H1 (cell line): ENCODE results near the gene SLC39A11. TPM values are rescaled to one million over a fixed set of nuclear protein-coding genes. Genes with fewer than 3 reads are reported as not detected.

Experiments used
- BACH1 ChIP-seq: IDR thresholded peaks from 2 replicates; pipeline ENCODE4 v1.6.1; 2012; ENCODE audit warnings: low read length, improper control_type of control experiment
- BCL11A ChIP-seq, 2 experiments: IDR thresholded peaks; one replicate each; pipeline ENCODE4 v1.6.1; 2011; ENCODE audit warnings: low read depth in 2 of 2, low read length in 2 of 2, mild to moderate bottlenecking in 2 of 2
- EP300 ChIP-seq, 2 experiments: IDR thresholded peaks; 1 replicate in 1 of 2; 2 replicates in 1 of 2; pipeline ENCODE4 v1.6.1; 2011 to 2012; ENCODE audit warnings: low read depth in 2 of 2, low read length in 2 of 2, mild to moderate bottlenecking in 2 of 2, borderline replicate concordance in 1 of 2, inconsistent platforms in 1 of 2, moderate library complexity in 1 of 2
- RAD21 ChIP-seq, 2 experiments: IDR thresholded peaks in 1 of 2; conservative IDR thresholded peaks in 1 of 2; 2 replicates each; pipeline ENCODE4 v1.6.1; 2011; ENCODE audit warnings: low read depth in 2 of 2, low read length in 2 of 2, improper control_type of control experiment in 1 of 2, inconsistent platforms in 1 of 2, mild to moderate bottlenecking in 1 of 2, moderate library complexity in 1 of 2
- polyA plus RNA-seq, 7 experiments: library from polyadenylated mRNA; depleted of rRNA in 3 of 7; stranded (reverse) in 5 of 7; unstranded in 2 of 7; fragments of >200 nt in 5 of 7; fragments of 200-250 nt in 2 of 7; gene quantifications; 1 replicate in 5 of 7; 2 replicates in 1 of 7; 4 replicates in 1 of 7; pipeline versions ENCODE4 v1.2.1 to v1.2.3, GENCODE V29; 2011 to 2013; ENCODE audit warnings: missing spikeins in 2 of 7, mixed read lengths in 2 of 7
- total RNA-seq: library from RNA; stranded (reverse); fragmentation: NEBNext Ultra II Directional; extraction: Animal tissue kit (Norgen Biotek cat#: 25700); gene quantifications from 2 replicates; pipeline ENCODE4 v1.2.1, GENCODE V29; 2021
- TF ChIP-seq, protein P1 (sequence below): fragments of 300-600 bp; sonication (generic); IDR thresholded peaks from 2 replicates; pipeline ENCODE4 v1.7.1; 2012; ENCODE audit warnings: low read length, moderate library complexity, mild to moderate bottlenecking, inconsistent platforms; ENCODE audit not compliant: insufficient replicate concordance

SLC39A11 gene
- total and polyA plus RNA-seq, 2 of the 8 experiments (the other 6 are each of a cell fraction or from before 2014, with no cell fraction given): 12.2 to 19.6 TPM

DNA sequence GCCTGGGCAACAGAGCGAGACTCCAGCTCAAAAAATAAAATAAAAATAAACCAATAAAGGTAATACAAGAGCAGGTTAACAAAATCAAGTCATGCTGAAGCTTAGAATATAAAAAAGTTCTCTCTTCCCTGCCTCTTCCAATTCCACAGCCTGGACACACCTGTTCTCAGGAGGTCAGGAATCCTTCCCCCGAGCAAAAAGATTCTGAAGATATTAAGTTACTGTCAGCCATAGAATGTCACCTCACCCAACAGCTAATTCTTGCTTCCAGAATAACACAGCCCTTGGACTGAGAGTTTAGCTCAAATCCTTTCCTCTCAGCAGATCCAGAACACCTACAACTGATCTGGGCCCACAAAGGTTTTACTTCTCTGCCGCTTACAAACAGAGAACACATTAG lies 27.1 kb downstream of the SLC39A11 start (continued):
- TF ChIP-seq, protein P1, sequence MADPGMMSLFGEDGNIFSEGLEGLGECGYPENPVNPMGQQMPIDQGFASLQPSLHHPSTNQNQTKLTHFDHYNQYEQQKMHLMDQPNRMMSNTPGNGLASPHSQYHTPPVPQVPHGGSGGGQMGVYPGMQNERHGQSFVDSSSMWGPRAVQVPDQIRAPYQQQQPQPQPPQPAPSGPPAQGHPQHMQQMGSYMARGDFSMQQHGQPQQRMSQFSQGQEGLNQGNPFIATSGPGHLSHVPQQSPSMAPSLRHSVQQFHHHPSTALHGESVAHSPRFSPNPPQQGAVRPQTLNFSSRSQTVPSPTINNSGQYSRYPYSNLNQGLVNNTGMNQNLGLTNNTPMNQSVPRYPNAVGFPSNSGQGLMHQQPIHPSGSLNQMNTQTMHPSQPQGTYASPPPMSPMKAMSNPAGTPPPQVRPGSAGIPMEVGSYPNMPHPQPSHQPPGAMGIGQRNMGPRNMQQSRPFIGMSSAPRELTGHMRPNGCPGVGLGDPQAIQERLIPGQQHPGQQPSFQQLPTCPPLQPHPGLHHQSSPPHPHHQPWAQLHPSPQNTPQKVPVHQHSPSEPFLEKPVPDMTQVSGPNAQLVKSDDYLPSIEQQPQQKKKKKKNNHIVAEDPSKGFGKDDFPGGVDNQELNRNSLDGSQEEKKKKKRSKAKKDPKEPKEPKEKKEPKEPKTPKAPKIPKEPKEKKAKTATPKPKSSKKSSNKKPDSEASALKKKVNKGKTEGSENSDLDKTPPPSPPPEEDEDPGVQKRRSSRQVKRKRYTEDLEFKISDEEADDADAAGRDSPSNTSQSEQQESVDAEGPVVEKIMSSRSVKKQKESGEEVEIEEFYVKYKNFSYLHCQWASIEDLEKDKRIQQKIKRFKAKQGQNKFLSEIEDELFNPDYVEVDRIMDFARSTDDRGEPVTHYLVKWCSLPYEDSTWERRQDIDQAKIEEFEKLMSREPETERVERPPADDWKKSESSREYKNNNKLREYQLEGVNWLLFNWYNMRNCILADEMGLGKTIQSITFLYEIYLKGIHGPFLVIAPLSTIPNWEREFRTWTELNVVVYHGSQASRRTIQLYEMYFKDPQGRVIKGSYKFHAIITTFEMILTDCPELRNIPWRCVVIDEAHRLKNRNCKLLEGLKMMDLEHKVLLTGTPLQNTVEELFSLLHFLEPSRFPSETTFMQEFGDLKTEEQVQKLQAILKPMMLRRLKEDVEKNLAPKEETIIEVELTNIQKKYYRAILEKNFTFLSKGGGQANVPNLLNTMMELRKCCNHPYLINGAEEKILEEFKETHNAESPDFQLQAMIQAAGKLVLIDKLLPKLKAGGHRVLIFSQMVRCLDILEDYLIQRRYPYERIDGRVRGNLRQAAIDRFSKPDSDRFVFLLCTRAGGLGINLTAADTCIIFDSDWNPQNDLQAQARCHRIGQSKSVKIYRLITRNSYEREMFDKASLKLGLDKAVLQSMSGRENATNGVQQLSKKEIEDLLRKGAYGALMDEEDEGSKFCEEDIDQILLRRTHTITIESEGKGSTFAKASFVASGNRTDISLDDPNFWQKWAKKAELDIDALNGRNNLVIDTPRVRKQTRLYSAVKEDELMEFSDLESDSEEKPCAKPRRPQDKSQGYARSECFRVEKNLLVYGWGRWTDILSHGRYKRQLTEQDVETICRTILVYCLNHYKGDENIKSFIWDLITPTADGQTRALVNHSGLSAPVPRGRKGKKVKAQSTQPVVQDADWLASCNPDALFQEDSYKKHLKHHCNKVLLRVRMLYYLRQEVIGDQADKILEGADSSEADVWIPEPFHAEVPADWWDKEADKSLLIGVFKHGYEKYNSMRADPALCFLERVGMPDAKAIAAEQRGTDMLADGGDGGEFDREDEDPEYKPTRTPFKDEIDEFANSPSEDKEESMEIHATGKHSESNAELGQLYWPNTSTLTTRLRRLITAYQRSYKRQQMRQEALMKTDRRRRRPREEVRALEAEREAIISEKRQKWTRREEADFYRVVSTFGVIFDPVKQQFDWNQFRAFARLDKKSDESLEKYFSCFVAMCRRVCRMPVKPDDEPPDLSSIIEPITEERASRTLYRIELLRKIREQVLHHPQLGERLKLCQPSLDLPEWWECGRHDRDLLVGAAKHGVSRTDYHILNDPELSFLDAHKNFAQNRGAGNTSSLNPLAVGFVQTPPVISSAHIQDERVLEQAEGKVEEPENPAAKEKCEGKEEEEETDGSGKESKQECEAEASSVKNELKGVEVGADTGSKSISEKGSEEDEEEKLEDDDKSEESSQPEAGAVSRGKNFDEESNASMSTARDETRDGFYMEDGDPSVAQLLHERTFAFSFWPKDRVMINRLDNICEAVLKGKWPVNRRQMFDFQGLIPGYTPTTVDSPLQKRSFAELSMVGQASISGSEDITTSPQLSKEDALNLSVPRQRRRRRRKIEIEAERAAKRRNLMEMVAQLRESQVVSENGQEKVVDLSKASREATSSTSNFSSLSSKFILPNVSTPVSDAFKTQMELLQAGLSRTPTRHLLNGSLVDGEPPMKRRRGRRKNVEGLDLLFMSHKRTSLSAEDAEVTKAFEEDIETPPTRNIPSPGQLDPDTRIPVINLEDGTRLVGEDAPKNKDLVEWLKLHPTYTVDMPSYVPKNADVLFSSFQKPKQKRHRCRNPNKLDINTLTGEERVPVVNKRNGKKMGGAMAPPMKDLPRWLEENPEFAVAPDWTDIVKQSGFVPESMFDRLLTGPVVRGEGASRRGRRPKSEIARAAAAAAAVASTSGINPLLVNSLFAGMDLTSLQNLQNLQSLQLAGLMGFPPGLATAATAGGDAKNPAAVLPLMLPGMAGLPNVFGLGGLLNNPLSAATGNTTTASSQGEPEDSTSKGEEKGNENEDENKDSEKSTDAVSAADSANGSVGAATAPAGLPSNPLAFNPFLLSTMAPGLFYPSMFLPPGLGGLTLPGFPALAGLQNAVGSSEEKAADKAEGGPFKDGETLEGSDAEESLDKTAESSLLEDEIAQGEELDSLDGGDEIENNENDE: no peak
- TF ChIP-seq BACH1: no peak
- TF ChIP-seq BCL11A (IDR thresholded peaks at IDR 0.05; ENCODE audit: low read depth in 2 of 2, low read length in 2 of 2): no peak
- no peak for TF ChIP-seq EP300 (IDR thresholded peaks at IDR 0.05; ENCODE audit: borderline replicate concordance in 1 of 2, low read depth in 2 of 2, low read length in 2 of 2)
- no peak for TF ChIP-seq RAD21 (IDR thresholded peaks at IDR 0.05 in 1 of 2, conservative IDR thresholded peaks at IDR 0.05 in 1 of 2; ENCODE audit: low read depth in 2 of 2, low read length in 2 of 2)
- TF ChIP-seq, all 59 proteins: peak for 0
